IMR-90 (cell line): ENCODE results near the gene TAF3.

Experiments used
- BHLHE40 ChIP-seq: fragments of 150-350 bp; IDR thresholded peaks from 2 replicates; pipeline ENCODE4 v1.6.1; 2016; ENCODE audit warnings: mild to moderate bottlenecking, low read depth, low read length
- CEBPB ChIP-seq: IDR thresholded peaks from 2 replicates; pipeline ENCODE4 v1.6.1; 2012; ENCODE audit warnings: low read depth, low read length, improper control_type of control experiment
- CHD1 ChIP-seq: IDR thresholded peaks from 2 replicates; pipeline ENCODE4 v1.6.1; 2012; ENCODE audit warnings: low read depth, low read length, improper control_type of control experiment
- ELK1 ChIP-seq: fragments of 150-350 bp; IDR thresholded peaks from 2 replicates; pipeline ENCODE4 v1.6.1; 2016; ENCODE audit warnings: low read depth, mild to moderate bottlenecking, low read length, moderate library complexity, borderline replicate concordance
- FOS ChIP-seq: fragments of 150-350 bp; IDR thresholded peaks from 2 replicates; pipeline ENCODE4 v1.6.1; 2016; ENCODE audit warnings: low read depth, low read length
- MAFK ChIP-seq: IDR thresholded peaks from 2 replicates; pipeline ENCODE4 v1.6.1; 2012; ENCODE audit warnings: low read depth, low read length, improper control_type of control experiment
- MXI1 ChIP-seq: IDR thresholded peaks from 2 replicates; pipeline ENCODE4 v1.6.1; 2012; ENCODE audit warnings: low read depth, mild to moderate bottlenecking, low read length, moderate library complexity, borderline replicate concordance
- POLR2A ChIP-seq: IDR thresholded peaks from 2 replicates; pipeline ENCODE4 v1.6.1; 2012; ENCODE audit warnings: mild to moderate bottlenecking, low read depth, low read length
- RAD21 ChIP-seq: IDR thresholded peaks from 2 replicates; pipeline ENCODE4 v1.6.1; 2012; ENCODE audit warnings: low read length, improper control_type of control experiment
- RCOR1 ChIP-seq: IDR thresholded peaks from 2 replicates; pipeline ENCODE4 v1.6.1; 2012; ENCODE audit warnings: mild to moderate bottlenecking, low read length, improper control_type of control experiment; ENCODE audit not compliant: insufficient replicate concordance
- RFX5 ChIP-seq: IDR thresholded peaks from 2 replicates; pipeline ENCODE4 v1.8.0; 2012; ENCODE audit warnings: low read depth, mild to moderate bottlenecking, low read length, moderate library complexity
- SMC3 ChIP-seq: fragments of 150-350 bp; IDR thresholded peaks from 2 replicates; pipeline ENCODE4 v1.6.1; 2016; ENCODE audit warnings: low read depth, mild to moderate bottlenecking, antibody characterized with exemption, low read length, moderate library complexity
- TF ChIP-seq, protein P1 (sequence below): conservative IDR thresholded peaks from 2 replicates; pipeline ENCODE4 v1.5.1; 2012; ENCODE audit warnings: mild to moderate bottlenecking, low read depth, low read length, improper control_type of control experiment

GRCh38 chr10:8041284-8041991 is 223.1 kb downstream of the TAF3 start:
- TF ChIP-seq, protein P1, sequence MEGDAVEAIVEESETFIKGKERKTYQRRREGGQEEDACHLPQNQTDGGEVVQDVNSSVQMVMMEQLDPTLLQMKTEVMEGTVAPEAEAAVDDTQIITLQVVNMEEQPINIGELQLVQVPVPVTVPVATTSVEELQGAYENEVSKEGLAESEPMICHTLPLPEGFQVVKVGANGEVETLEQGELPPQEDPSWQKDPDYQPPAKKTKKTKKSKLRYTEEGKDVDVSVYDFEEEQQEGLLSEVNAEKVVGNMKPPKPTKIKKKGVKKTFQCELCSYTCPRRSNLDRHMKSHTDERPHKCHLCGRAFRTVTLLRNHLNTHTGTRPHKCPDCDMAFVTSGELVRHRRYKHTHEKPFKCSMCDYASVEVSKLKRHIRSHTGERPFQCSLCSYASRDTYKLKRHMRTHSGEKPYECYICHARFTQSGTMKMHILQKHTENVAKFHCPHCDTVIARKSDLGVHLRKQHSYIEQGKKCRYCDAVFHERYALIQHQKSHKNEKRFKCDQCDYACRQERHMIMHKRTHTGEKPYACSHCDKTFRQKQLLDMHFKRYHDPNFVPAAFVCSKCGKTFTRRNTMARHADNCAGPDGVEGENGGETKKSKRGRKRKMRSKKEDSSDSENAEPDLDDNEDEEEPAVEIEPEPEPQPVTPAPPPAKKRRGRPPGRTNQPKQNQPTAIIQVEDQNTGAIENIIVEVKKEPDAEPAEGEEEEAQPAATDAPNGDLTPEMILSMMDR = no peak
- TF ChIP-seq CEBPB (no peak), RFX5 (no peak), MAFK (no peak), POLR2A (no peak), MXI1 (no peak), FOS (no peak), RAD21 (no peak), BHLHE40 (no peak), SMC3 (no peak), RCOR1 (no peak), CHD1 (no peak), ELK1 (no peak)
